ENCODE measurements around the gene RNF126.
"Not testable (repeated sequence)": the region's sequence is repeated elsewhere in the genome, so short reads cannot be mapped to it uniquely, and the experiment has no call there.

RNF126 gene

GRCh38 chr19:626566-626965 is 36.4 kb downstream of the RNF126 start:
- not testable (repeated sequence) for H3K4me1 ChIP-seq (ENCODE audit: insufficient read depth, low read length); H3K4me3 ChIP-seq (ENCODE audit: low read length); H3K27ac ChIP-seq (ENCODE audit: low read length); H3K9me3 ChIP-seq (ENCODE audit: insufficient read depth, low read depth, low read length); H3K9ac ChIP-seq (ENCODE audit: low read depth, low read length); H3K27me3 ChIP-seq (ENCODE audit: insufficient read depth, low read length)
- H3K36me3 ChIP-seq (ENCODE audit: insufficient read depth, low read depth, low read length): peaks cover 57% of the 10 kb centered on the region

GRCh38 chr19:625257-625656 is 37.8 kb downstream of the RNF126 start:
- Histone ChIP-seq H3K4me1 (ENCODE audit: insufficient read depth, low read length) (no peaks in the 10 kb centered on the region), H3K4me3 (ENCODE audit: low read length) (no peak overlapping the region), H3K36me3 (ENCODE audit: insufficient read depth, low read depth, low read length) (peaks cover 48% of the 10 kb centered on the region), H3K9ac (ENCODE audit: low read depth, low read length) (no peak overlapping the region), H3K9me3 (ENCODE audit: insufficient read depth, low read depth, low read length) (no peaks in the 10 kb centered on the region), H3K27me3 (ENCODE audit: insufficient read depth, low read length) (no peaks in the 10 kb centered on the region), H3K27ac (ENCODE audit: low read length) (no peak overlapping the region)

- Histone ChIP-seq H3K27me3 (ENCODE audit: insufficient read depth, low read length) (no peaks in the 10 kb centered on the region), H3K4me3 (ENCODE audit: low read length) (no peak overlapping the region), H3K36me3 (ENCODE audit: insufficient read depth, low read depth, low read length) (peaks cover 52% of the 10 kb centered on the region), H3K9me3 (ENCODE audit: insufficient read depth, low read depth, low read length) (no peaks in the 10 kb centered on the region), H3K27ac (ENCODE audit: low read length) (no peak overlapping the region), H3K4me1 (ENCODE audit: insufficient read depth, low read length) (no peaks in the 10 kb centered on the region), H3K9ac (ENCODE audit: low read depth, low read length) (no peak overlapping the region)
These were observed 38.4 kb downstream of the RNF126 start for GRCh38 chr19:624433-625109.

GRCh38 chr19:623974-624373 is 39.0 kb downstream of the RNF126 start:
- no peaks in the 10 kb centered on the region for H3K27me3 ChIP-seq (ENCODE audit: insufficient read depth, low read length)
- peaks cover 52% of the 10 kb centered on the region for H3K36me3 ChIP-seq (ENCODE audit: insufficient read depth, low read depth, low read length)
- H3K27ac ChIP-seq (ENCODE audit: low read length): no peak overlapping the region
- H3K4me3 ChIP-seq (ENCODE audit: low read length): no peak overlapping the region
- H3K4me1 ChIP-seq (ENCODE audit: insufficient read depth, low read length): no peaks in the 10 kb centered on the region
- no peaks in the 10 kb centered on the region for H3K9me3 ChIP-seq (ENCODE audit: insufficient read depth, low read depth, low read length)
- no peak overlapping the region for H3K9ac ChIP-seq (ENCODE audit: low read depth, low read length)

GRCh38 chr19:623175-623916 is 39.7 kb downstream of the RNF126 start:
- Histone ChIP-seq H3K27me3 (ENCODE audit: insufficient read depth, low read length) (no peaks in the 10 kb centered on the region), H3K27ac (ENCODE audit: low read length) (no peak overlapping the region), H3K36me3 (ENCODE audit: insufficient read depth, low read depth, low read length) (peaks cover 50% of the 10 kb centered on the region), H3K4me3 (ENCODE audit: low read length) (no peak overlapping the region), H3K4me1 (ENCODE audit: insufficient read depth, low read length) (no peaks in the 10 kb centered on the region), H3K9ac (ENCODE audit: low read depth, low read length) (no peak overlapping the region), H3K9me3 (ENCODE audit: insufficient read depth, low read depth, low read length) (no peaks in the 10 kb centered on the region)

- peaks cover 44% of the 10 kb centered on the region for H3K36me3 ChIP-seq (ENCODE audit: insufficient read depth, low read depth, low read length)
These were observed 40.3 kb downstream of the RNF126 start for GRCh38 chr19:622666-623065.

GRCh38 chr19:621819-622218 is 41.2 kb downstream of the RNF126 start:
- Histone ChIP-seq H3K4me1 (ENCODE audit: insufficient read depth, low read length) (no peaks in the 10 kb centered on the region), H3K9ac (ENCODE audit: low read depth, low read length) (no peak overlapping the region), H3K27ac (ENCODE audit: low read length) (no peak overlapping the region), H3K36me3 (ENCODE audit: insufficient read depth, low read depth, low read length) (peaks cover 41% of the 10 kb centered on the region), H3K27me3 (ENCODE audit: insufficient read depth, low read length) (no peaks in the 10 kb centered on the region), H3K4me3 (ENCODE audit: low read length) (no peak overlapping the region), H3K9me3 (ENCODE audit: insufficient read depth, low read depth, low read length) (no peaks in the 10 kb centered on the region)

More at GRCh38 chr19:622666-623065, 40.3 kb downstream of the RNF126 start:
- H3K4me3 ChIP-seq (ENCODE audit: low read length): no peak overlapping the region
- H3K4me1 ChIP-seq (ENCODE audit: insufficient read depth, low read length): no peaks in the 10 kb centered on the region
- no peak overlapping the region for H3K9ac ChIP-seq (ENCODE audit: low read depth, low read length)
- H3K9me3 ChIP-seq (ENCODE audit: insufficient read depth, low read depth, low read length): no peaks in the 10 kb centered on the region
- no peaks in the 10 kb centered on the region for H3K27me3 ChIP-seq (ENCODE audit: insufficient read depth, low read length)
- H3K27ac ChIP-seq (ENCODE audit: low read length): no peak overlapping the region

GRCh38 chr19:621191-621590 is 41.8 kb downstream of the RNF126 start:
- not testable (repeated sequence) for H3K4me1 ChIP-seq (ENCODE audit: insufficient read depth, low read length); H3K9me3 ChIP-seq (ENCODE audit: insufficient read depth, low read depth, low read length); H3K4me3 ChIP-seq (ENCODE audit: low read length); H3K27ac ChIP-seq (ENCODE audit: low read length); H3K27me3 ChIP-seq (ENCODE audit: insufficient read depth, low read length); H3K9ac ChIP-seq (ENCODE audit: low read depth, low read length)
- peaks cover 41% of the 10 kb centered on the region for H3K36me3 ChIP-seq (ENCODE audit: insufficient read depth, low read depth, low read length)

GRCh38 chr19:620166-620862 is 42.7 kb downstream of the RNF126 start:
- Histone ChIP-seq H3K4me3 (ENCODE audit: low read length) (no peak overlapping the region), H3K27me3 (ENCODE audit: insufficient read depth, low read length) (peaks cover 4% of the 10 kb centered on the region), H3K9ac (ENCODE audit: low read depth, low read length) (no peak overlapping the region), H3K36me3 (ENCODE audit: insufficient read depth, low read depth, low read length) (peaks cover 35% of the 10 kb centered on the region), H3K9me3 (ENCODE audit: insufficient read depth, low read depth, low read length) (no peaks in the 10 kb centered on the region), H3K27ac (ENCODE audit: low read length) (no peak overlapping the region), H3K4me1 (ENCODE audit: insufficient read depth, low read length) (no peaks in the 10 kb centered on the region)

GRCh38 chr19:619286-620002 is 43.6 kb downstream of the RNF126 start:
- Histone ChIP-seq H3K9me3 (ENCODE audit: insufficient read depth, low read depth, low read length) (no peaks in the 10 kb centered on the region), H3K4me1 (ENCODE audit: insufficient read depth, low read length) (no peaks in the 10 kb centered on the region), H3K36me3 (ENCODE audit: insufficient read depth, low read depth, low read length) (peaks cover 30% of the 10 kb centered on the region), H3K27ac (ENCODE audit: low read length) (no peak overlapping the region), H3K27me3 (ENCODE audit: insufficient read depth, low read length) (peaks cover 6% of the 10 kb centered on the region), H3K9ac (ENCODE audit: low read depth, low read length) (no peak overlapping the region), H3K4me3 (ENCODE audit: low read length) (no peak overlapping the region)

GRCh38 chr19:618674-619285 is 44.2 kb downstream of the RNF126 start:
- H3K4me1 ChIP-seq (ENCODE audit: insufficient read depth, low read length): no peaks in the 10 kb centered on the region
- H3K4me3 ChIP-seq (ENCODE audit: low read length): no peak overlapping the region
- no peaks in the 10 kb centered on the region for H3K9me3 ChIP-seq (ENCODE audit: insufficient read depth, low read depth, low read length)
- H3K27me3 ChIP-seq (ENCODE audit: insufficient read depth, low read length): peaks cover 6% of the 10 kb centered on the region
- H3K27ac ChIP-seq (ENCODE audit: low read length): no peak overlapping the region
- H3K9ac ChIP-seq (ENCODE audit: low read depth, low read length): no peak overlapping the region
- H3K36me3 ChIP-seq (ENCODE audit: insufficient read depth, low read depth, low read length): peaks cover 26% of the 10 kb centered on the region

Data from iPS-20b (cell line).